ENCODE results near the gene MFAP4.

Gene MFAP4

GRCh38 chr17:19346351-19347255 lies 40.4 kb downstream of the MFAP4 start:
- Histone ChIP-seq H3K27ac (ENCODE audit: low read depth, low read length) (peak overlapping the region; percentile 83), H3K4me1 (ENCODE audit: control insufficient read depth, insufficient read depth, low read length) (peaks cover 24% of the 10 kb centered on the region), H3K9ac (ENCODE audit: low read length) (no peak overlapping the region), H3K27me3 (ENCODE audit: control insufficient read depth, insufficient read depth, low read length) (no peaks in the 10 kb centered on the region), H3K36me3 (ENCODE audit: control insufficient read depth, insufficient read depth, low read length) (no peaks in the 10 kb centered on the region), H3K4me3 (ENCODE audit: low read length) (no peak overlapping the region)

- peak overlapping the region; percentile 83 for H3K27ac ChIP-seq (ENCODE audit: low read depth, low read length)
- no peak overlapping the region for H3K9ac ChIP-seq (ENCODE audit: low read length)
- H3K4me1 ChIP-seq (ENCODE audit: control insufficient read depth, insufficient read depth, low read length): peaks cover 24% of the 10 kb centered on the region
- H3K36me3 ChIP-seq (ENCODE audit: control insufficient read depth, insufficient read depth, low read length): no peaks in the 10 kb centered on the region
- no peaks in the 10 kb centered on the region for H3K27me3 ChIP-seq (ENCODE audit: control insufficient read depth, insufficient read depth, low read length)
- H3K4me3 ChIP-seq (ENCODE audit: low read length): no peak overlapping the region
These were observed 41.3 kb downstream of the MFAP4 start for GRCh38 chr17:19345486-19346350.

- Histone ChIP-seq H3K9ac (ENCODE audit: low read length) (no peak overlapping the region), H3K27me3 (ENCODE audit: control insufficient read depth, insufficient read depth, low read length) (no peaks in the 10 kb centered on the region), H3K36me3 (ENCODE audit: control insufficient read depth, insufficient read depth, low read length) (no peaks in the 10 kb centered on the region), H3K4me3 (ENCODE audit: low read length) (no peak overlapping the region), H3K4me1 (ENCODE audit: control insufficient read depth, insufficient read depth, low read length) (peaks cover 24% of the 10 kb centered on the region), H3K27ac (ENCODE audit: low read depth, low read length) (no peak overlapping the region)
These were observed 41.9 kb downstream of the MFAP4 start for GRCh38 chr17:19345067-19345460.

GRCh38 chr17:19344311-19345066 lies 42.5 kb downstream of the MFAP4 start:
- peaks cover 24% of the 10 kb centered on the region for H3K4me1 ChIP-seq (ENCODE audit: control insufficient read depth, insufficient read depth, low read length)
- no peak overlapping the region for H3K9ac ChIP-seq (ENCODE audit: low read length)
- no peak overlapping the region for H3K27ac ChIP-seq (ENCODE audit: low read depth, low read length)
- H3K27me3 ChIP-seq (ENCODE audit: control insufficient read depth, insufficient read depth, low read length): no peaks in the 10 kb centered on the region
- no peak overlapping the region for H3K4me3 ChIP-seq (ENCODE audit: low read length)
- no peaks in the 10 kb centered on the region for H3K36me3 ChIP-seq (ENCODE audit: control insufficient read depth, insufficient read depth, low read length)

- no peak overlapping the region for H3K9ac ChIP-seq (ENCODE audit: low read length)
- H3K36me3 ChIP-seq (ENCODE audit: control insufficient read depth, insufficient read depth, low read length): no peaks in the 10 kb centered on the region
- H3K27ac ChIP-seq (ENCODE audit: low read depth, low read length): no peak overlapping the region
- no peaks in the 10 kb centered on the region for H3K27me3 ChIP-seq (ENCODE audit: control insufficient read depth, insufficient read depth, low read length)
- H3K4me1 ChIP-seq (ENCODE audit: control insufficient read depth, insufficient read depth, low read length): peaks cover 24% of the 10 kb centered on the region
- no peak overlapping the region for H3K4me3 ChIP-seq (ENCODE audit: low read length)
These were observed 43.3 kb downstream of the MFAP4 start for GRCh38 chr17:19343671-19344151.

- no peak overlapping the region for H3K4me3 ChIP-seq (ENCODE audit: low read length)
- peaks cover 24% of the 10 kb centered on the region for H3K4me1 ChIP-seq (ENCODE audit: control insufficient read depth, insufficient read depth, low read length)
- H3K27me3 ChIP-seq (ENCODE audit: control insufficient read depth, insufficient read depth, low read length): no peaks in the 10 kb centered on the region
- H3K36me3 ChIP-seq (ENCODE audit: control insufficient read depth, insufficient read depth, low read length): no peaks in the 10 kb centered on the region
- no peak overlapping the region for H3K9ac ChIP-seq (ENCODE audit: low read length)
- H3K27ac ChIP-seq (ENCODE audit: low read depth, low read length): no peak overlapping the region
These were observed 43.7 kb downstream of the MFAP4 start for GRCh38 chr17:19343256-19343630.

GRCh38 chr17:19342611-19343255 lies 44.3 kb downstream of the MFAP4 start:
- Histone ChIP-seq H3K27me3 (ENCODE audit: control insufficient read depth, insufficient read depth, low read length) (no peaks in the 10 kb centered on the region), H3K36me3 (ENCODE audit: control insufficient read depth, insufficient read depth, low read length) (no peaks in the 10 kb centered on the region), H3K4me1 (ENCODE audit: control insufficient read depth, insufficient read depth, low read length) (peaks cover 24% of the 10 kb centered on the region), H3K9ac (ENCODE audit: low read length) (no peak overlapping the region), H3K4me3 (ENCODE audit: low read length) (no peak overlapping the region), H3K27ac (ENCODE audit: low read depth, low read length) (no peak overlapping the region)

- Histone ChIP-seq H3K9ac (ENCODE audit: low read length) (no peak overlapping the region), H3K36me3 (ENCODE audit: control insufficient read depth, insufficient read depth, low read length) (no peaks in the 10 kb centered on the region), H3K27me3 (ENCODE audit: control insufficient read depth, insufficient read depth, low read length) (no peaks in the 10 kb centered on the region), H3K4me1 (ENCODE audit: control insufficient read depth, insufficient read depth, low read length) (peaks cover 19% of the 10 kb centered on the region), H3K4me3 (ENCODE audit: low read length) (no peak overlapping the region), H3K27ac (ENCODE audit: low read depth, low read length) (no peak overlapping the region)
These were observed 45.1 kb downstream of the MFAP4 start for GRCh38 chr17:19341641-19342610.

- no peaks in the 10 kb centered on the region for H3K36me3 ChIP-seq (ENCODE audit: control insufficient read depth, insufficient read depth, low read length)
- no peak overlapping the region for H3K4me3 ChIP-seq (ENCODE audit: low read length)
- H3K9ac ChIP-seq (ENCODE audit: low read length): no peak overlapping the region
- no peak overlapping the region for H3K27ac ChIP-seq (ENCODE audit: low read depth, low read length)
- peaks cover 12% of the 10 kb centered on the region for H3K4me1 ChIP-seq (ENCODE audit: control insufficient read depth, insufficient read depth, low read length)
- H3K27me3 ChIP-seq (ENCODE audit: control insufficient read depth, insufficient read depth, low read length): no peaks in the 10 kb centered on the region
These were observed 45.8 kb downstream of the MFAP4 start for GRCh38 chr17:19341211-19341631.

GRCh38 chr17:19339341-19339815 lies 47.6 kb downstream of the MFAP4 start:
- Histone ChIP-seq H3K27ac (ENCODE audit: low read depth, low read length) (no peak overlapping the region), H3K9ac (ENCODE audit: low read length) (no peak overlapping the region)

More at GRCh38 chr17:19339341-19339815, 47.6 kb downstream of the MFAP4 start:
- Histone ChIP-seq H3K4me3 (ENCODE audit: low read length) (no peak overlapping the region), H3K27me3 (ENCODE audit: control insufficient read depth, insufficient read depth, low read length) (no peaks in the 10 kb centered on the region), H3K36me3 (ENCODE audit: control insufficient read depth, insufficient read depth, low read length) (no peaks in the 10 kb centered on the region), H3K4me1 (ENCODE audit: control insufficient read depth, insufficient read depth, low read length) (peaks cover 5% of the 10 kb centered on the region)

All from rectal smooth muscle tissue (tissue), 1 donor.